HEK293 (cell line): ENCODE measurements around the gene SLAMF9.

Experiments
- CTCF ChIA-PET: fragments of 350-600 bp; formaldehyde crosslinking; extraction: SDS; loops from one replicate; lab custom pipeline; 2021; ENCODE audit warnings: antibody characterized with exemption; lab: Yijun Ruan, JAX
- POLR2A ChIA-PET: fragments of 300-600 bp; formaldehyde crosslinking; extraction: SDS; loops from one replicate; lab custom pipeline; 2020; ENCODE audit warnings: antibody characterized with exemption, inconsistent platforms; lab: Yijun Ruan, JAX
- H3K27ac ChIP-seq: fragments of 200-500 bp; sonication (Bioruptor generic); 2 replicates; pipeline ENCODE4 v1.5.1; 2014; ENCODE audit warnings: low read depth, low read length, control low read depth, inconsistent platforms; ENCODE audit errors: extremely low read depth
- H3K36me3 ChIP-seq, 2 experiments: fragments of 200-500 bp in 1 of 2; sonication (Bioruptor generic) in 1 of 2; 1 replicate in 1 of 2; 2 replicates in 1 of 2; pipeline ENCODE4 v1.5.1; 2014 to 2017; ENCODE audit warnings: inconsistent platforms in 2 of 2, low read length in 2 of 2; ENCODE audit not compliant: control insufficient read depth in 2 of 2, insufficient read depth in 1 of 2
- H3K4me1 ChIP-seq: fragments of 200-500 bp; sonication (Bioruptor generic); 2 replicates; pipeline ENCODE4 v1.5.1; 2014; ENCODE audit warnings: mild to moderate bottlenecking, low read length, inconsistent platforms; ENCODE audit not compliant: control insufficient read depth, insufficient read depth
- H3K4me3 ChIP-seq: 2 replicates; pipeline ENCODE4 v1.5.1; 2011; ENCODE audit warnings: low read depth, mild to moderate bottlenecking, control low read depth, low read length, moderate library complexity
- H3K9me3 ChIP-seq: fragments of 200-500 bp; sonication (Bioruptor generic); 2 replicates; pipeline ENCODE4 v1.5.1; 2014; ENCODE audit warnings: low read depth, low read length, inconsistent platforms; ENCODE audit not compliant: control insufficient read depth, insufficient read depth
- CTCF ChIP-seq: fragments of 450-650 bp; formaldehyde crosslinking; IDR thresholded peaks from 2 replicates; pipeline ENCODE4 v1.5.1; 2016; ENCODE audit warnings: missing biosample characterization, missing genetic modification characterization
- ELK4 ChIP-seq: IDR thresholded peaks from 2 replicates; pipeline ENCODE4 v1.6.1; 2011; ENCODE audit warnings: mild to moderate bottlenecking, low read depth, low read length, borderline replicate concordance
- IKZF3 ChIP-seq: fragments of 450-650 bp; IDR thresholded peaks from 2 replicates; pipeline ENCODE4 v1.5.0; 2018; ENCODE audit warnings: missing biosample characterization, mild to moderate bottlenecking, missing genetic modification characterization, moderate library complexity
- PBX3 ChIP-seq: sonication (generic); formaldehyde crosslinking; IDR thresholded peaks from 2 replicates; pipeline ENCODE4 v1.8.1; 2022; ENCODE audit warnings: mild to moderate bottlenecking, moderate library complexity, missing genetic modification reagents
- ZBTB48 ChIP-seq: fragments of 450-650 bp; formaldehyde crosslinking; IDR thresholded peaks from 2 replicates; pipeline ENCODE4 v1.5.1; 2016; ENCODE audit warnings: missing biosample characterization, missing genetic modification characterization
- ZBTB49 ChIP-seq: fragments of 450-650 bp; formaldehyde crosslinking; IDR thresholded peaks from 2 replicates; pipeline ENCODE4 v1.5.1; 2016; ENCODE audit warnings: missing biosample characterization, missing genetic modification characterization, low read depth
- ZBTB6 ChIP-seq: fragments of 450-650 bp; formaldehyde crosslinking; IDR thresholded peaks from 2 replicates; pipeline ENCODE4 v1.5.1; 2017; ENCODE audit warnings: missing biosample characterization, missing genetic modification characterization
- ZNF133 ChIP-seq: fragments of 450-650 bp; formaldehyde crosslinking; IDR thresholded peaks from 2 replicates; pipeline ENCODE4 v1.5.1; 2016; ENCODE audit warnings: missing biosample characterization, missing genetic modification characterization
- ZNF184 ChIP-seq: fragments of 450-650 bp; IDR thresholded peaks from 2 replicates; pipeline ENCODE4 v1.5.1; 2018; ENCODE audit warnings: missing biosample characterization, mild to moderate bottlenecking, missing genetic modification characterization
- ZNF202 ChIP-seq: fragments of 450-650 bp; formaldehyde crosslinking; IDR thresholded peaks from 2 replicates; pipeline ENCODE4 v1.5.1; 2016; ENCODE audit warnings: missing biosample characterization, missing genetic modification characterization, borderline replicate concordance
- ZNF280C ChIP-seq: fragments of 450-650 bp; formaldehyde crosslinking; IDR thresholded peaks from 2 replicates; pipeline ENCODE4 v1.5.1; 2016; ENCODE audit warnings: missing biosample characterization, missing genetic modification characterization
- ZNF335 ChIP-seq: fragments of 450-650 bp; formaldehyde crosslinking; conservative IDR thresholded peaks from 2 replicates; pipeline ENCODE4 v1.5.1; 2016; ENCODE audit warnings: missing biosample characterization, missing genetic modification characterization
- ZNF341 ChIP-seq: fragments of 450-650 bp; formaldehyde crosslinking; IDR thresholded peaks from 2 replicates; pipeline ENCODE4; 2016; ENCODE audit warnings: low read depth, missing biosample characterization, missing genetic modification characterization
- ZNF394 ChIP-seq: fragments of 450-650 bp; formaldehyde crosslinking; IDR thresholded peaks from 2 replicates; pipeline ENCODE4 v1.5.1; 2016; ENCODE audit warnings: missing biosample characterization, missing genetic modification characterization, mild to moderate bottlenecking, moderate library complexity, borderline replicate concordance
- ZNF626 ChIP-seq: fragments of 450-650 bp; sonication (Bioruptor Pico); formaldehyde crosslinking; IDR thresholded peaks from 2 replicates; pipeline ENCODE4 v1.5.1; 2018; ENCODE audit warnings: missing biosample characterization, missing genetic modification characterization, inconsistent platforms
- ZNF670 ChIP-seq: fragments of 450-650 bp; formaldehyde crosslinking; IDR thresholded peaks from 2 replicates; pipeline ENCODE4 v1.5.1; 2016; ENCODE audit warnings: missing biosample characterization, missing genetic modification characterization, low read depth
- ZNF701 ChIP-seq: fragments of 450-650 bp; formaldehyde crosslinking; IDR thresholded peaks from 2 replicates; pipeline ENCODE4 v1.5.1; 2016; ENCODE audit warnings: missing biosample characterization, missing genetic modification characterization
- ZNF791 ChIP-seq: fragments of 450-650 bp; formaldehyde crosslinking; IDR thresholded peaks from 2 replicates; pipeline ENCODE4 v1.5.1; 2016; ENCODE audit warnings: missing biosample characterization, missing genetic modification characterization
- ZNF843 ChIP-seq: fragments of 450-650 bp; formaldehyde crosslinking; IDR thresholded peaks from 2 replicates; pipeline ENCODE4 v1.5.1; 2016; ENCODE audit warnings: missing biosample characterization, missing genetic modification characterization
- ZSCAN23 ChIP-seq: fragments of 450-650 bp; formaldehyde crosslinking; IDR thresholded peaks from 2 replicates; pipeline ENCODE4 v1.5.1; 2016; ENCODE audit warnings: missing biosample characterization, missing genetic modification characterization

The SLAMF9 gene

GRCh38 chr1:159906960-159907359 lies 47.1 kb downstream of the SLAMF9 start:
- no peak for TF ChIP-seq ZNF341 (tag by site-specific recombination)
- no peak for TF ChIP-seq ZNF184 (tag by site-specific recombination)
- TF ChIP-seq ZBTB48, result no peak
- no peak for TF ChIP-seq ZNF133
- TF ChIP-seq ZSCAN23 (tag by site-specific recombination), result no peak
- TF ChIP-seq ZNF280C (tag by site-specific recombination), result no peak
- no peak for TF ChIP-seq ZNF626
- no peak for TF ChIP-seq ZNF701 (tag by site-specific recombination)
- TF ChIP-seq ZNF394, result no peak
- no peak for TF ChIP-seq ZNF202
- TF ChIP-seq PBX3, result no peak
- TF ChIP-seq ZNF791, result no peak
- no peak for TF ChIP-seq ELK4
- TF ChIP-seq ZNF670, result no peak
- TF ChIP-seq ZBTB6, result no peak
- no peak for TF ChIP-seq ZBTB49
- no peak for TF ChIP-seq ZNF335
- no peak for TF ChIP-seq ZNF843
- TF ChIP-seq IKZF3, result no peak
- no peak for TF ChIP-seq CTCF (tag by site-specific recombination)
- peaks cover 6% of the 10 kb centered on the region; the same call in 1 of the 2 replicates for H3K4me1 ChIP-seq
- no peak overlapping the region for H3K27ac ChIP-seq
- H3K36me3 ChIP-seq, result no peaks in the 10 kb centered on the region
- ChIA-PET CTCF (interaction anchor here (0.7 to 2.7 kb wide), 3 partner anchors 9 to 105 kb away, joined by 3 to 18 read pairs (median 3); partner anchors contain the start of gene FCRL6), POLR2A (no interaction called here)
- no peaks in the 10 kb centered on the region for H3K9me3 ChIP-seq
- H3K4me3 ChIP-seq, result no peak overlapping the region
